Osteocyte (in vitro differentiated cells): ENCODE results near the gene DPH2. TPM values are rescaled to one million over a fixed set of nuclear protein-coding genes. Genes with fewer than 3 reads are reported as not detected.
A peak's percentile ranks its signal among the peaks of the same experiment; 100 is the strongest.

Experiments used
- DNase-seq: peaks from one replicate; pipeline ENCODE4 v3.0.0; 2021; ENCODE audit warnings: mixed read lengths; ENCODE audit not compliant: unreplicated experiment; ENCODE audit errors: extremely low spot score
- H3K27ac Mint-ChIP-seq: one replicate; pipeline ENCODE4 v1.8.0; 2021; ENCODE audit warnings: mild to moderate bottlenecking, mixed read lengths; ENCODE audit not compliant: unreplicated experiment
- H3K27me3 Mint-ChIP-seq: one replicate; pipeline ENCODE4 v1.8.0; 2021; ENCODE audit warnings: mixed read lengths; ENCODE audit not compliant: unreplicated experiment
- H3K36me3 Mint-ChIP-seq: one replicate; pipeline ENCODE4 v1.8.0; 2021; ENCODE audit warnings: mixed read lengths; ENCODE audit not compliant: unreplicated experiment
- H3K4me1 Mint-ChIP-seq: one replicate; pipeline ENCODE4 v1.8.0; 2021; ENCODE audit warnings: mixed read lengths; ENCODE audit not compliant: unreplicated experiment
- H3K4me3 Mint-ChIP-seq: one replicate; pipeline ENCODE4 v1.8.0; 2021; ENCODE audit warnings: mild to moderate bottlenecking, moderate library complexity, mixed read lengths; ENCODE audit not compliant: unreplicated experiment
- H3K9me3 Mint-ChIP-seq: one replicate; pipeline ENCODE4 v1.8.0; 2021; ENCODE audit warnings: mixed read lengths; ENCODE audit not compliant: unreplicated experiment
- total RNA-seq: library from RNA; stranded (reverse); gene quantifications from 2 replicates; pipeline ENCODE4 v1.2.1, GENCODE V29; 2021
- TF ChIP-seq, protein P1 (sequence below): fragments of 200-600 bp; sonication (generic); IDR thresholded peaks from 2 replicates; pipeline ENCODE4 v1.5.0; 2021; ENCODE audit warnings: antibody characterized with exemption, mild to moderate bottlenecking, moderate library complexity

The DPH2 gene
- total RNA-seq, 1 donor from 2014 or later = 22.4 TPM

DNA sequence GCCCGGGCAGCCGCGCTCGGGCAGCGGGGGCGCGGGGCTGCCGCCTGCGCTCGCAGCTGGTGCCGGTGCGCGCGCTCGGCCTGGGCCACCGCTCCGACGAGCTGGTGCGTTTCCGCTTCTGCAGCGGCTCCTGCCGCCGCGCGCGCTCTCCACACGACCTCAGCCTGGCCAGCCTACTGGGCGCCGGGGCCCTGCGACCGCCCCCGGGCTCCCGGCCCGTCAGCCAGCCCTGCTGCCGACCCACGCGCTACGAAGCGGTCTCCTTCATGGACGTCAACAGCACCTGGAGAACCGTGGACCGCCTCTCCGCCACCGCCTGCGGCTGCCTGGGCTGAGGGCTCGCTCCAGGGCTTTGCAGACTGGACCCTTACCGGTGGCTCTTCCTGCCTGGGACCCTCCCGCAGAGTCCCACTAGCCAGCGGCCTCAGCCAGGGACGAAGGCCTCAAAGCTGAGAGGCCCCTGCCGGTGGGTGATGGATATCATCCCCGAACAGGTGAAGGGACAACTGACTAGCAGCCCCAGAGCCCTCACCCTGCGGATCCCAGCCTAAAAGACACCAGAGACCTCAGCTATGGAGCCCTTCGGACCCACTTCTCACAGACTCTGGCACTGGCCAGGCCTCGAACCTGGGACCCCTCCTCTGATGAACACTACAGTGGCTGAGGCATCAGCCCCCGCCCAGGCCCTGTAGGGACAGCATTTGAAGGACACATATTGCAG lies 33.2 kb upstream of the DPH2 start:
- DNase-seq = no peak
- Mint-ChIP-seq H3K4me3 (peak overlapping the region; percentile 66), H3K4me1 (peaks cover 20% of the 10 kb centered on the region), H3K9me3 (no peaks in the 10 kb centered on the region), H3K36me3 (no peaks in the 10 kb centered on the region), H3K27ac (no peak overlapping the region), H3K27me3 (peaks cover 3% of the 10 kb centered on the region)
- TF ChIP-seq, protein P1, sequence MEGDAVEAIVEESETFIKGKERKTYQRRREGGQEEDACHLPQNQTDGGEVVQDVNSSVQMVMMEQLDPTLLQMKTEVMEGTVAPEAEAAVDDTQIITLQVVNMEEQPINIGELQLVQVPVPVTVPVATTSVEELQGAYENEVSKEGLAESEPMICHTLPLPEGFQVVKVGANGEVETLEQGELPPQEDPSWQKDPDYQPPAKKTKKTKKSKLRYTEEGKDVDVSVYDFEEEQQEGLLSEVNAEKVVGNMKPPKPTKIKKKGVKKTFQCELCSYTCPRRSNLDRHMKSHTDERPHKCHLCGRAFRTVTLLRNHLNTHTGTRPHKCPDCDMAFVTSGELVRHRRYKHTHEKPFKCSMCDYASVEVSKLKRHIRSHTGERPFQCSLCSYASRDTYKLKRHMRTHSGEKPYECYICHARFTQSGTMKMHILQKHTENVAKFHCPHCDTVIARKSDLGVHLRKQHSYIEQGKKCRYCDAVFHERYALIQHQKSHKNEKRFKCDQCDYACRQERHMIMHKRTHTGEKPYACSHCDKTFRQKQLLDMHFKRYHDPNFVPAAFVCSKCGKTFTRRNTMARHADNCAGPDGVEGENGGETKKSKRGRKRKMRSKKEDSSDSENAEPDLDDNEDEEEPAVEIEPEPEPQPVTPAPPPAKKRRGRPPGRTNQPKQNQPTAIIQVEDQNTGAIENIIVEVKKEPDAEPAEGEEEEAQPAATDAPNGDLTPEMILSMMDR = no peak

GRCh38 chr1:43937179-43937865 lies 32.5 kb upstream of the DPH2 start:
- Mint-ChIP-seq H3K27me3 (peaks cover 3% of the 10 kb centered on the region), H3K36me3 (no peaks in the 10 kb centered on the region), H3K4me3 (no peak overlapping the region), H3K9me3 (no peaks in the 10 kb centered on the region), H3K27ac (no peak overlapping the region), H3K4me1 (peaks cover 20% of the 10 kb centered on the region)
- no peak for DNase-seq
- TF ChIP-seq, protein P1 = no peak

DNA sequence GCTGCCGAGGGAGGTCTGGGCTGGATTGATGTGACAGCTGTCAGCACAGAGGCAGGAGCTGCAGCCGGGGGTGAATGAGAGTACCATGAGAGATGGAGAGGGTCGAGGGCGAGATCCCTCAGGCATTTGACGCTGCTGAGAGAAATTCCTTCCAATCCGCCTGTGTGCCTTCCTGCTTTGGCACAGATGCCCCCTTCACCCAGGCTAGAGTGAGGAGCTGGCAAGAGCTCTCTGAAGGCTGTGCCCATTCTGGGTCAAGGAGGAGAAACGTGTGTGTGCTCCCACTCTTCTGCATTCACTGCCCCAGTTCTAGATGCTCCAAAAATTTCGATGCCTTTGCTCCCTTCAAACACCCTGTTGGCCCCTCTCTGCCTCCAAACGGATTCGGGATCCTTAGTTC lies 31.4 kb upstream of the DPH2 start:
- TF ChIP-seq, protein P1 = no peak
- H3K4me1 Mint-ChIP-seq = peaks cover 10% of the 10 kb centered on the region
- no peaks in the 10 kb centered on the region for H3K36me3 Mint-ChIP-seq
- H3K27ac Mint-ChIP-seq = no peak overlapping the region
- DNase-seq = no peak
- peaks cover 3% of the 10 kb centered on the region for H3K27me3 Mint-ChIP-seq
- no peaks in the 10 kb centered on the region for H3K9me3 Mint-ChIP-seq
- H3K4me3 Mint-ChIP-seq = no peak overlapping the region

DNA sequence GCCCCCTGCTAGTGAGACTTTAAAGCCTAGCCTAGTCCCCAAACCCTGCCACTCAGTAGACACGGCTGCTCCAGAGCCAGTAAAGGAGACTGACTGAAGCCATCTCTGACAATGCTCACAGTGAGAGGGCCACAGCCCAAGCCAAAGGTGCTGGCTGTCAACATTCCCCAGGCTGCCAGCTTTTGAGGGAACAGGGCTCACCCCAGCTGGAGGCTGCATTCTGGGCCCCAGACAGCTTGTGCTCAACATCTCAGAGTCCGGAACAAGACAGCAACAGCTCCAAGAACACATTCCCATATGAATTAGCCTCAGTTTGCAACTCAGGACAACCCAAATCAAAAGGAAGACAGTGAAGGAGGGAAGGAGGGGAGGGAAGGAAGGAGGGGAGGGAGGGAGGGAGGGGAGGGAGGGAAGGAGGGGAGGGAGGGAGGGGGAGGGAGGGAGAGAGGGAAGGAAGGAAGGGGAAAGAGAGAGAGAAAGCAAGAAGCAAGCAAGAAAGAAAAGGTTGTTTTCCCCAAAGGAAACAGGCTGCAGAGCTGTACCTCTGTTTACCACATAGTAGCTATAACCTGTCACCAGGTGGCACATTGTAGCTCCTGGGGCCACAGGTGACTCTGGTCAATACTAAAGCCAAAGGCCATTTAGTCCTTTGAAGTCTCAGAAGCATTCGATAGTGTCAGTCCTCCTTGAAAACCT lies 30.8 kb upstream of the DPH2 start:
- no peak overlapping the region for H3K4me3 Mint-ChIP-seq
- TF ChIP-seq, protein P1 = no peak
- no peak for DNase-seq
- peaks cover 3% of the 10 kb centered on the region for H3K27me3 Mint-ChIP-seq
- H3K9me3 Mint-ChIP-seq = no peaks in the 10 kb centered on the region
- no peaks in the 10 kb centered on the region for H3K36me3 Mint-ChIP-seq
- H3K27ac Mint-ChIP-seq = no peak overlapping the region
- H3K4me1 Mint-ChIP-seq = peaks cover 6% of the 10 kb centered on the region

GRCh38 chr1:43942411-43942810 lies 27.4 kb upstream of the DPH2 start:
- Mint-ChIP-seq H3K27ac (no peak overlapping the region), H3K27me3 (peaks cover 3% of the 10 kb centered on the region), H3K4me1 (peaks cover 15% of the 10 kb centered on the region), H3K36me3 (no peaks in the 10 kb centered on the region), H3K9me3 (no peaks in the 10 kb centered on the region), H3K4me3 (no peak overlapping the region)
- TF ChIP-seq, protein P1 = no peak
- no peak for DNase-seq
